Ascending aorta (tissue), 2 donors: Measurements from ENCODE around the gene STARD13. TPM values are rescaled to one million over a fixed set of nuclear protein-coding genes. Genes with fewer than 3 reads are reported as not detected.

Experiments used
- DNase-seq, 2 donors: peaks; one replicate each; pipeline ENCODE4 v3.0.0-alpha.2; 2019; ENCODE audit warnings: low spot score in 2 of 2
- H3K27ac ChIP-seq, 2 donors: fragments of 200-600 bp; sonication (generic); one replicate each; pipeline ENCODE4 v1.5.1; 2016 to 2017; ENCODE audit warnings: mild to moderate bottlenecking in 1 of 2
- H3K27me3 ChIP-seq: fragments of 200-600 bp; sonication (generic); one replicate; pipeline ENCODE4 v1.5.1; 2017
- H3K36me3 ChIP-seq, 2 donors: fragments of 200-600 bp; sonication (generic); one replicate each; pipeline ENCODE4 v1.5.1; 2016
- H3K4me1 ChIP-seq, 2 donors: fragments of 200-600 bp; sonication (generic); one replicate each; pipeline ENCODE4 v1.5.1; 2016 to 2017; ENCODE audit warnings: mild to moderate bottlenecking in 1 of 2
- H3K4me3 ChIP-seq, 2 donors: fragments of 200-600 bp; sonication (generic); one replicate each; pipeline ENCODE4 v1.5.1; 2016 to 2017; ENCODE audit warnings: mild to moderate bottlenecking in 1 of 2
- H3K9me3 ChIP-seq, 2 donors: fragments of 200-600 bp; sonication (generic); one replicate each; pipeline ENCODE4 v1.5.1; 2016
- intact Hi-C: fragments of 100-400 bp; cut with DNase I; formaldehyde crosslinking; loops from one replicate; pipeline ENCODE4 v1.15.1; 2023
- total RNA-seq: library from RNA; depleted of rRNA; stranded (reverse); fragments of >200 nt; gene quantifications from one replicate; pipeline ENCODE4 v1.1.0, GENCODE V29; 2016
- TF ChIP-seq, protein P1 (sequence below), 3 experiments: fragments of 200-600 bp in 2 of 3; fragments of 450-650 bp in 1 of 3; sonication (generic) in 2 of 3; IDR thresholded peaks; one replicate each; pipeline ENCODE4 v1.5.1; 2016 to 2019; ENCODE audit warnings: antibody characterized with exemption in 3 of 3, mild to moderate bottlenecking in 1 of 3, moderate library complexity in 1 of 3

Gene STARD13
- total RNA-seq, 1 donor from 2014 or later, result 34.6 TPM

DNA sequence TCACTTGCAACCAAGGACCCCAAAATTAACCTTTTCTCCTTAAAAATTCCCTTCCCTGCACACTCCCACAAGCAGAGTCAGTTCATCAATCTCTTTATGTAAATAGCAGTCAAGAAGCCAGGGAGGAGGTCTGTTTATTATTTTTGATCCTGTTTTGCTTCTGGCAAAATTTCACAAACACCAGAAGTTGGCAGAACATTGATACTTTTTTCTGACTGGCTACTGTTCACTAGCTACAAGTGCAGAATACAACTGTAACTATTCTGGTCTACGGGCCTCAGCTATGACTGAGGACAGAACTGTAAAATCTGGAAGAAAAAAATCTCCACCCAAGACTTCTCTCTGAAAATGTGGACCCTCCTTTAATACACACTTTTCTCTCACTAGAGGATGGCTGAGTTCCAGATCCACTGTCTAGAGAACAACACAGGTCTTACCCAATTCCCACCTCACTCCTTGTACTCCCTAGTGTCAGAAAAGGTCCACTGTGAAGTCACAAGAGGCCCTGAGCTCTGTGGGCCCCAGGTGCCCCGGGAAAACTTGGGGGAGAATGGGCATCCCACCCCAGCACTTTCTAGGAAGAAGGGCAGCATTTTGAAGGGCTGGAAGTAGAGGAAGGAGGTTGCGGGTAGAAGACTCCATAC, 14.5 kb downstream of the STARD13 start:
- Histone ChIP-seq H3K4me1 (peaks cover 7 to 17% of the 10 kb centered on the region in 2 donors), H3K4me3 (no peak overlapping the region), H3K36me3 (no peaks in the 10 kb centered on the region), H3K27me3 (no peaks in the 10 kb centered on the region), H3K9me3 (no peaks in the 10 kb centered on the region), H3K27ac (peak overlapping the region; percentile 11 to 35)
- TF ChIP-seq, protein P1, sequence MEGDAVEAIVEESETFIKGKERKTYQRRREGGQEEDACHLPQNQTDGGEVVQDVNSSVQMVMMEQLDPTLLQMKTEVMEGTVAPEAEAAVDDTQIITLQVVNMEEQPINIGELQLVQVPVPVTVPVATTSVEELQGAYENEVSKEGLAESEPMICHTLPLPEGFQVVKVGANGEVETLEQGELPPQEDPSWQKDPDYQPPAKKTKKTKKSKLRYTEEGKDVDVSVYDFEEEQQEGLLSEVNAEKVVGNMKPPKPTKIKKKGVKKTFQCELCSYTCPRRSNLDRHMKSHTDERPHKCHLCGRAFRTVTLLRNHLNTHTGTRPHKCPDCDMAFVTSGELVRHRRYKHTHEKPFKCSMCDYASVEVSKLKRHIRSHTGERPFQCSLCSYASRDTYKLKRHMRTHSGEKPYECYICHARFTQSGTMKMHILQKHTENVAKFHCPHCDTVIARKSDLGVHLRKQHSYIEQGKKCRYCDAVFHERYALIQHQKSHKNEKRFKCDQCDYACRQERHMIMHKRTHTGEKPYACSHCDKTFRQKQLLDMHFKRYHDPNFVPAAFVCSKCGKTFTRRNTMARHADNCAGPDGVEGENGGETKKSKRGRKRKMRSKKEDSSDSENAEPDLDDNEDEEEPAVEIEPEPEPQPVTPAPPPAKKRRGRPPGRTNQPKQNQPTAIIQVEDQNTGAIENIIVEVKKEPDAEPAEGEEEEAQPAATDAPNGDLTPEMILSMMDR (IDR thresholded peaks at IDR 0.05), result no peak
- intact Hi-C loops, result no loop called here
- no peak for DNase-seq

GRCh38 chr13:33265607-33266006, 19.9 kb downstream of the STARD13 start:
- intact Hi-C loops, result no loop called here
- Histone ChIP-seq H3K27ac (no peak overlapping the region), H3K27me3 (no peaks in the 10 kb centered on the region), H3K4me3 (no peak overlapping the region), H3K4me1 (peaks cover 0 to 4% of the 10 kb centered on the region in 2 donors), H3K9me3 (no peaks in the 10 kb centered on the region), H3K36me3 (no peaks in the 10 kb centered on the region)
- no peak for DNase-seq
- TF ChIP-seq, protein P1 (IDR thresholded peaks at IDR 0.05), result no peak

DNA sequence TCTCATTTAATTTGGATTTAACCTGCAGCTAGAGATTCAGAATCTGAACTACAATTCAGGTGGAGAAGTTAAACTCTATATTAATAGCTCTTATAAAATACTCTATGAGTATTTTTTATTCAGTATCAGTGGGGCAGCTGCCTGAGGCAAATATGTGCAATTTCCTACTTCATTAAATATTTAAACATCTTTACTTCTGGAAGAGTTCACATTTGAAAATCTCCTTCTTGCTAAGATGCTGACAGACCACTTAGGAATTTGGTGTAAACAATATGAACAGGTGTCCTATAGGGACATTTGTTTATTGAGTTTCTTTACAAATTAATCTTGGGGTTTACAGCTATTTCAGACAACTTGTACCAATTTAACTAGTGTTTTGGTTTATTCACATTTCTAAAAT, 20.4 kb downstream of the STARD13 start:
- intact Hi-C loops, result no loop called here

GRCh38 chr13:33264620-33264978, 21.0 kb downstream of the STARD13 start:
- Histone ChIP-seq H3K36me3 (no peaks in the 10 kb centered on the region), H3K27ac (no peak overlapping the region), H3K9me3 (no peaks in the 10 kb centered on the region), H3K27me3 (no peaks in the 10 kb centered on the region), H3K4me3 (no peak overlapping the region), H3K4me1 (peaks cover 0 to 4% of the 10 kb centered on the region in 2 donors)
- TF ChIP-seq, protein P1 (IDR thresholded peaks at IDR 0.05), result no peak
- no peak for DNase-seq
- intact Hi-C loops, result no loop called here

More for the DNA sequence above, 20.4 kb downstream of the STARD13 start:
- TF ChIP-seq, protein P1 (IDR thresholded peaks at IDR 0.05), result no peak
- DNase-seq, result no peak
- Histone ChIP-seq H3K4me3 (no peak overlapping the region), H3K4me1 (peaks cover 0 to 4% of the 10 kb centered on the region in 2 donors), H3K27ac (no peak overlapping the region), H3K36me3 (no peaks in the 10 kb centered on the region), H3K9me3 (no peaks in the 10 kb centered on the region), H3K27me3 (no peaks in the 10 kb centered on the region)

DNA sequence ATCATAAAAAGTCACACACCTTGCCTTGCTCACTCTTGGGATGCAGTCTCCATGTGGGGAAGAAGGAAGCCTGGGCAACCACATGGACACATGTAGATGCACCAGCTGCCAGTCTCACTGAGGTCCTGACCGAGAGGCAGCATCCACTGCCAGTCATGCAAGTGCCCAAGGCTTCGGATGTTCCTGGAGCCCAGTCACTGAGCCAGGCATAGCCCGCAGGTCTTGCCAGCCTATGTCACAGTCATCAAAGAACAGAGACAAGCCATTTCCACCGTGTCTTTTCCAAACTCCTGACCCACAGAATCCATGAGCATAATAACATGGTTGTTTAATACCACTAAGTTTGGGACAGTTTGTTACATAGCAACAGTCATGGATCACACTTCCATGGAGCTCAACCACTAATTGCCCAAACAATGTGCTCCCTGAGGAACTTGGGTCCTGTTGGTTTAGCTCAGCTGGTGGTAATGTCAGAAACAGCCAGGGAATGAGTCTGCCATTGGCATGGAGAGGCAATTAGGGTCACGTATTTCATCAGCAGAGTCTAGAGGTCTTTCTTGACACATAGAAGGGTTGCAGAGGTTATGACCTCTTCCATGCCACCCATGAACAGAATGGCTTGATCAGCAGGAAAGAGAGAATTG, 21.5 kb downstream of the STARD13 start:
- TF ChIP-seq, protein P1 (IDR thresholded peaks at IDR 0.05), result no peak
- no peak for DNase-seq
- Histone ChIP-seq H3K4me3 (no peak overlapping the region), H3K9me3 (no peaks in the 10 kb centered on the region), H3K27ac (no peak overlapping the region), H3K27me3 (no peaks in the 10 kb centered on the region), H3K36me3 (no peaks in the 10 kb centered on the region), H3K4me1 (peaks cover 0 to 4% of the 10 kb centered on the region in 2 donors)
- intact Hi-C loops, result no loop called here
